ENCODE results near the gene HRH1. TPM values are rescaled to one million over a fixed set of nuclear protein-coding genes. Genes with fewer than 3 reads are reported as not detected.

The HRH1 gene
- total and polyA plus RNA-seq, 2 experiments from 2014 or later = not detected

GRCh38 chr3:11248596-11248995, 94.3 kb downstream of the HRH1 start (continued):
- TF ChIP-seq EZH2phosphoT487 (IDR thresholded peaks at IDR 0.05; ENCODE audit: unreplicated experiment) (no peak), ZNF462 (CRISPR knock-in tag; IDR thresholded peaks at IDR 0.05) (no peak), ETS1 (IDR thresholded peaks at IDR 0.05) (no peak)

- Histone ChIP-seq H3K4me3 (no peak overlapping the region), H3K4me1 (ENCODE audit: insufficient read depth) (no peaks in the 10 kb centered on the region), H3K36me3 (ENCODE audit: insufficient read depth) (no peaks in the 10 kb centered on the region), H3K27me3 (ENCODE audit: insufficient read depth) (no peaks in the 10 kb centered on the region), H3K27ac (ENCODE audit: low read depth) (no peak overlapping the region), H3K9me2 (ENCODE audit: insufficient read depth) (peaks cover 4% of the 10 kb centered on the region; the same call in 1 of the 2 replicates), H2AFZ (no peak overlapping the region), H3K4me2 (no peak overlapping the region), H3F3A (replicated peaks; ENCODE audit: low read depth) (no peaks in the 10 kb centered on the region), H3K79me2 (replicated peaks; ENCODE audit: insufficient read depth) (no peaks in the 10 kb centered on the region), H4K20me1 (replicated peaks; ENCODE audit: insufficient read depth) (no peaks in the 10 kb centered on the region)
- ATAC-seq (no peak), DNase-seq (ENCODE audit: low spot score) (no peak)
- Mint-ChIP-seq H3K36me3 (ENCODE audit: low read depth) (no peaks in the 10 kb centered on the region), H3K4me3 (no peak overlapping the region), H3K27ac (no peak overlapping the region), H3K27me3 (ENCODE audit: insufficient read depth, low read depth, poor library complexity) (no peaks in the 10 kb centered on the region), H3K9me3 (peaks cover 6% of the 10 kb centered on the region; the same call in 1 of the 3 replicates), H3K4me1 (no peaks in the 10 kb centered on the region)
- TF ChIP-seq JUNB (IDR thresholded peaks at IDR 0.05; ENCODE audit: unreplicated experiment) = no peak
- TF ChIP-seq EZH2 (IDR thresholded peaks at IDR 0.05; ENCODE audit: low read depth, unreplicated experiment) = no peak
- TF ChIP-seq ETS1 (IDR thresholded peaks at IDR 0.05) = no peak
Observed at GRCh38 chr3:11250902-11251806, 96.9 kb downstream of the HRH1 start.
